Stimulated activated CD4-positive, alpha-beta T cell treated with anti-CD3 and anti-CD28 coated beads, Interleukin-2, amount 100 ng/mL, for 24 hours (primary cell): ENCODE results near the gene HDHD5.
A peak's percentile ranks its signal among the peaks of the same experiment; 100 is the strongest.

Experiments used
- DNase-seq, 2 donors: peaks; one replicate each; pipeline ENCODE4 v3.0.0-alpha.2; 2020

The HDHD5 gene

GRCh38 chr22:17158568-17159503 lies at the start of gene HDHD5:
Gene HDHD5, minus strand, starts transcription at chr22:17159277. Its CDS starts 26 bp downstream, at chr22:17159251.
- DNase-seq: peak; percentile 91 to 92

DNA sequence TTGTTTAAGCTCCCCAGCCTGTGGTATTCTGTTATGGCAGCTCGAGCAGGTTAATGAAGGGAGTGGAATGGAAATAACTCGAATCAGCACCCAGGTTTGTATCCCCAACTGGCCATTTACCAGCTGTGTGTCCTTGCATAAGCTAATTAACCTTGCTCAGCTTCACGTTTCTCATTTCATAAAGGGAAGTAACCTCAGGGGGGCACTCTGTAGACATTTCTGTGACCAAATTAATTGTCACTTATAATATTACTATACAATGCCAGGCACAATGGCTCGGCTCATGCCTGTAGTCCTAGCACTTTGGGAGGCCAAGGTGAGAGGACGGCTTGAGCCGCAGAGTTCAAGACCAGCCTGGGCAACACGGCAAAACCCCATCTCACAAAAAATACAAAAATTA lies 46.4 kb upstream of the HDHD5 start:
- no peak for DNase-seq

DNA sequence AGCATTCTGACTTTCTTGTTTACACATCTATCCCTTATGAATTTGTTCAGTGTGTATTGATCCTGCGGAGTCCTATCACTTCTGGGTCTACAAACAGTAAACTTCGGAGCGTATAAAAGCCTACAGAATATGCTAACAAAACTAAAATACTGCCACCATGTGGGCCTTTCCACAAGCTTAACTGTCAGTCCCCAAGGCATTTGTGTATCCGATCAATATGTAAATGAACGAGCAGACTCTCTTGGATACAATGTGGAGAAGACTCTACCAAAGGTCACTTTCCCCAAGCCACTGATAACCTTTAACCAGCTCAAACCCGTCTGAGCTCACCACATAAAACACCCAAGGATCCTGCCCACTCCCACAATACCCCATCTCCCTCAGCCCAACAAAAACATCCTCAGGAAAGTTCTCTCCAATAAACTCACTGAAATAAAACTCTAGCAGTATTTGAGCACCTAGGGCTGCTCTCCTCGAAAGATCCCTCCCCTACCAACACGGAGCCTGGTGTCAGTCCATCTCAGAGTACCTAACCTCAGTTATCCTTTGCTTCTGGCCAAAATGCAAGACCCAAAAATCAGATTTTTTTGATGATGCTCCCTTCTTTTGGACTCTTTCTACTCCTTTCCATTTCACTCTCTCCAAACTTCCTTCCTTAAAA lies 42.3 kb upstream of the HDHD5 start:
- DNase-seq: no peak

DNA sequence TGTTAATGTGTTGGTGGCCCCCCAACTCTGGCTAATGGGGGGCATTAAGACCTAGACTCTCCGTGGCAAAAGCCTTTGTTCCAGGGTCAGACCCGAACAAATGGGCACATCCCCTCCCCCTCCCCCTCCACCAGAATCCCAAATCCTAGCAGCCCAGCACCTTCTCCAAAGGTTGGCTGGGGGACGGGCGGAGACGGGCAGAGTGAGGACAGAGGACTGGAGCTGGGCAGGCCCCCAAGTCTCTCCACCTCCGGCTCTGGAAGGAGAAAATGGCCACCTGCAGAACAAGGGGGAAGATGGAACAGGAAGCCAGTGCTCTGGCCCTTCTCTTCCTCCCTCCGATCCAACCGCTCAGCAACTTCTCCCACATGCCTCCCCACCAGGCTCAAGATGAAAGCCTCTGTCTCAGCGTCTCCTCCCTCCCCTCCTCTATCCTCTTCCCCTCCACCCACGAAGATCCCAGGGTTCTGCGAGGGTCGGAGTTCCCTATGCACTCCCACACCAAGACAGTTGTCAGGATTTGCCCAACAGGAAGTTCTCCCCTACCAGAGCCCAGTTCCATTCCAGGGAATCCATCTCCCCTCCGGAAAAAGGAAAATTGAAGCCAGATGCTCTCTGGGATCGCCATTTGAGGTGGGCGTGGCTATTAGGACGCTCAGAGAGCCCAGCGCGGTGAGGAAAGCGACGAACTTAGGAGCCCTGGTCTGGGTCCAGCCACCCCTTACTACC lies 40.1 kb upstream of the HDHD5 start:
- DNase-seq: no peak

DNA sequence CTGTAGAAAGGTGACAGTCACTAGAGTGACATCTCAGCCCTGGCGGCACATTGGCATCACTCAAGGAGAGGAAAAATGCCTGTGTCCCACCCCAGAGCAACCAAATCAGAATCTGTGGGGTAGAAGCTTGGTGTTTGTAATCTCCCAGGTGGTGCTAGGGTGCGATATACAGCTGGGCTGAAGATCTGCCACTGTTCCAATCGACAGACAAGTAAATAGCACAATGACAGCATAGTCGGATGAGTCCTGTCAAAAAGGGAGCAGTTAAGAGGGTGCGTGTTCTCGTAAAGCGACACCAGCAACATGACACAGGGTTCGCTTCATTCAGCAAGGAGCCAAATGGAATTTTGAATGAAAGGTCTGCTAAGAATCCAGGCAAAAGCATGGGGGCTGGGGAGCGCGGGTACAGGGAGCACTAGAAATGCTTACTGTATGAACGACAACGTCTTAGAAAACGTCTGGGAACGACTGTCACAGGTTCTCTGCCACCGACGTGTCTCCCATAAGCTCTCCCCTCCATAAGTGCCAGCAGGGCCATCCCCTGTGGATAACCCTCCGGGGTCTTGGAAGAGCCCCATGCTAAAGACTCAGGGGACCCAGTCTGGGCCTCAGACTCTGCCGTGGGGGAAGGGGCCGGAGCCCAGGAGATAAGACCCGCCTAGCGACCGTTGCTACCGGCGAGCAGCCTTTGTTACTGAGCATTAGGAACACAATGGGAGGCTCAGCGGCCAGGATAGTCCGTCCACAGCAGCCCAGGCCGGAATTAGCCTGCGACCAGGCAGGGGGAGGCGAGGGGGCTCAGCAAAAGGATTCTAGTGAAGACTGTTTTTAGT lies 39.3 kb upstream of the HDHD5 start:
- DNase-seq: no peak

GRCh38 chr22:17194213-17194612 lies 35.1 kb upstream of the HDHD5 start:
- no peak for DNase-seq

DNA sequence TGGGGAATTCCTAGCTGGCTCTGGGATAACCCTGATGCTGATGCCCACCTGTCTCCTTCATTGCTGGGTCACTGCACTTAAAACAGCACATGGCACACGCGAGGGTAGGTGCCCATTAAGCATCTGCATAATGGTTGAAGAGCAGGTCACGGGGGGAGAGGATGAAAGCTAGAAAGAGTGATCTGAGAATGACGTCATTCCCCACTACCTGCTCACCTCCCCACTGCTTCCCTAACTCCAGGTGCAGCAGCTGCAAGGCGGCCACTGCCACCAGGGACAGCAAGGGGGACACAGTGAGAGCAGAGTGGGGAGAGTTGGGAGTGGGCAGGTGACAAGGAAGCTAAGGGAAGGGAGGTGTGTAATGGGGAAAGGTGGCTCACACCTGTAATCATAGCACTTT lies 33.1 kb upstream of the HDHD5 start:
- no peak for DNase-seq

DNA sequence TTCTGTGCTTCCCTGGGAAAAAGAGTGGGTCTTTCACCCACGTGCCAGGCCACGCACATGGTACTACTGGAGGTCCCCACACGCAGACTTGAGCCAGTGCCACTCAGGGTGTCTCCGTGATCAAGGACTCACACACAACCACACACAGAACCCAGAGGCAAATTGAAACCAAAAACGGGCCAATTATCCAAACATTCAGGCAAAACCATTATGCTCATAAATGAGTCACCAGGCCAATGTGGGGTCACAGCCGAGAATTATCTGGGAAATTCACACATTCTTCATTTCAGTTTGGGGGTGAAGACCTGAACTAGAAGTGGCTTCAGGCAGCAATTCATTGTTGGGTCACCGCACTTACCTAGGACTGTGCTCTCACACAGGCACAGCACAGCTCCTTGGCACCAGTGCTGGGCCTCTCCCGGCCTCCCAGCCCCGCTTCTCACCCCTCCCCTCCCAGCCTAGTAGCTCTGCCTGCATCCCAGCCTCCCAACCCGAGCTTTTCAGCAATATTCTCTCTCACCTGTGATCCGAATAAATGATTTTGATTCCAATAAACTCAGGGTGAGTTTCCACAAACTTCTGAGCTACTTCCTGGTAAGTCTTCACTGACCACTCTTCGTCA lies 32.2 kb upstream of the HDHD5 start:
- DNase-seq: no peak

GRCh38 chr22:17190702-17191101 lies 31.6 kb upstream of the HDHD5 start:
- DNase-seq: no peak

- no peak for DNase-seq
These were observed 17.6 kb upstream of the HDHD5 start for GRCh38 chr22:17176715-17177114.

DNA sequence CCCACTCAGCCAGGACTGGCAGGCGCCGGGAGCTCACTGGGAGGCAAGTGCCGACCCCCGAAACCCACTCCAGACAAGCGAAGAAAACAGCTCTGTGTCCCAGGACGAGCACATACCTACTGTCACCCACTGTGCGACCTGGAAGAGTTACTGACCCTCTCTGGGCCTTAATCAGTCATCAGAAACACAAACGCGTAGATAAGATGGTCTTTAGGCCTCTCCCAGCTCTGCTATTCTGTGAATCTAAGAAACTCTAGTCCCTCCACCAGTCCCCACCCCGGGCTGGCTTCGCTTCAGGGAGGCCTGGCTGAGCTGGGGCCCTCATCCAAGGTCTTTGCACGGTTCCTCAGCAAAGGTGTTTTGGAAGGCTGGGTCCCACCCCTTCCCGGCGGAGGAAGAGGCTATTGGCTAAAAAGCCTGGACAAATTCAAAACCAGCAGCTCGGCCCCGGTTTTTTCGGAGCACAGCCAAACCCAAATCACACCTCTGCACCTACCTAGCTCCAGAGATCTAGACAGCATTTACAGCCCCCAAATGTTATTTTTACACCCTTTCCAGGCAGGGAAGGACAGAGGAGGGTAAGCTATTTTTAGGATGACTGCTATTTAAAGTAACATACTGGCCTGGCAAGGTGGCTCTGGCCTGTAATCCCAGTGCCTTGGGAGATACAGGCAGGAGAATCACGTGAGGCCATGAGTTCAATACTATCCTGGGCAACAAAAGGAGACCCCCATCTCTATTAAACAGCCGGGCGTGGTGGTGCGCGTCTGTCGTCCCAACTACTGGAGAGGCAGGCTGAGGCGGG lies 13.2 kb upstream of the HDHD5 start:
- DNase-seq: peak in 1 of 2 donors; percentile 5

DNA sequence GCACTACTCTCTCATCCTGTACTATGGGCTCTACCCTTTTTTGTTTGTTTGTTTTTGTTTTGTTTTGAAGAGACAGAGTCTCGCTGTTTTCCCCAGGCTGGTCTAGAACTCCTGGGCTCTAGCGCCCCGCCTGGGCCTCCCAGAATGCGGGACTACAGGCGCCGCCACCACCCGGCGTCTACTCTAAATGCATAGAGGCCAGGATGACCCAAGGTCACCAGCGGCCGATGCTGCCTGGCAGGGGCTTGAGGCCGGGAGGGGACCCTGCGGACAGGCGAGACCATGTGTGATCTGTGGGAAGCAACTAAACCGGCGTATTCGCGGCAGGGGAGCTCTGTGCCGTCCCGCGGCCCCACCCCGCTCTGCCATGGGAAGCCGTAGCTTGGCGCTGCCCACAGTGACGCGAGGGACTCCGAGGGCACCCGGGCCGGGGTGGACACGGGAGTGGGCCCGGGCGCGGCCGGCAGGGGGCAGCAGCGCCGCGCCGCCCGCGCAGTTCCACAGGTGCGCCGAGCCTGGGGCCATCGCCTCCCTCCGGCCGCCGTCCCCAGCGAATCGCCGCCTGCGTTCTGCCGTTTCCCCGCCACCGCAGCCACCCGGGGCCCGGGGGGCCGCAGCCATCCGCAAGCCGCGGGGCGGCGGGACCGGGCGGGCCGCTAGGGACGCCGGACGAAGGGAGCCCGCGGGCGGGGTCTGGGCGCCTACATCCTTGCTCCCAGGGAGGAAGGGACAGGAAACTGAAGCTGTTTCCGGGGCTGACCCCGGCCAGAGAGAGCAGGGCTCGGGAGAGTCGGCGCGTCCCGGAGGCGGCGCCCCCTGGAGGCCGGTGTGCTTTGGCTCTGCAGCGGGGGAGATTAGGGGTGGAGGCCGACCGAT lies 12.3 kb upstream of the HDHD5 start:
- DNase-seq: peak; percentile 88 to 92

DNA sequence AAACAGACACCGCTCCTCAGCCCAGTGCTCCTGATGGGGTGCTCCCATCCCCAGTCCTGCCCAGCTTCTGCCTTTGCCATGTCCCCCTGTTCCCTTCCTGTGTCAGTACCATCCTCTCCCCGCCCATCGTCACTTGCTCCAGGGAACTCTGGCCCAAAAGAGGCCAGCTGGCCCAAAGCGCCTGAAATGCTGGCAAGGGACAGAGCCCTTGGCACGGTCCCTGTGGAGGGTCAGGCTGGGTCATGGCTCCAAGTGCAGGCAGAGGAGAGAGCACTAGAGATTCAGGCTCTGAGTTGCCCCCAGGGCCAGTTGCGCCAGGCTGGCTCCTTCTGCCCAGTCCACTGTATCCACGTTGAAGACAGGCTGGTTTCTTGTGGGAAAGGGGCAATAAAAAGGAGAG lies 8.4 kb upstream of the HDHD5 start:
- DNase-seq: no peak

DNA sequence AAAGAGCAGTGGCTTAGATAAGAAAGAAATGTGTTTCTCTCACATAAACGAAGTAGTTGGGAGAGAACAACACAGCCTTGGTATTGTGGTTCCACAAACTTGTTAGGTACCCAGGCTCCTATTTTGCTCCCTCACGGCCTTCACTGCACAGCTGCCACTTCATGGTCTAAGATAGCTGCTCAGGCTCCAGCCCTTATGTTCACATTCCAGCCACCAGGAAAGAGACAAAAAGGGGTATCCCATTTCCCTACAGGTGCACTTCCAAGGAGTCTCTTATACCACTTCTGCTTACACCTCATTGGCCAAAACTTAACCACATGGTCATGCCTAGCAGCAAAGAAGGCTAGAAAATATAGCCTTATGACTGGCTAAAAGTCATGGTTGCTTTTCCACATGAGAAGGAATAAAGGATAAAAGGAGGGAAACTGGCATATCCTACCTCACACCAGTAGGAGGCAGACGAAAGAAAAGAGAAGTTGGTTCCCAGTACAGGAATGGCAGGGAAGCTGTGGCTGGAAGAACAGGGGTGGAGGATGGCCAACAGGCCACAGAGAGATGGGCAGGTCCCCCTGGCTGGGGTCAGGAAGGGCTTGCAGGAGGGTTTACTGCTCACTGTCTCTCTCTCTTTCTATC lies 5.4 kb upstream of the HDHD5 start:
- DNase-seq: no peak

GRCh38 chr22:17162731-17163130 lies 3.7 kb upstream of the HDHD5 start:
- DNase-seq: no peak

- DNase-seq: no peak
These were observed 2.9 kb upstream of the HDHD5 start for GRCh38 chr22:17161991-17162390.

DNA sequence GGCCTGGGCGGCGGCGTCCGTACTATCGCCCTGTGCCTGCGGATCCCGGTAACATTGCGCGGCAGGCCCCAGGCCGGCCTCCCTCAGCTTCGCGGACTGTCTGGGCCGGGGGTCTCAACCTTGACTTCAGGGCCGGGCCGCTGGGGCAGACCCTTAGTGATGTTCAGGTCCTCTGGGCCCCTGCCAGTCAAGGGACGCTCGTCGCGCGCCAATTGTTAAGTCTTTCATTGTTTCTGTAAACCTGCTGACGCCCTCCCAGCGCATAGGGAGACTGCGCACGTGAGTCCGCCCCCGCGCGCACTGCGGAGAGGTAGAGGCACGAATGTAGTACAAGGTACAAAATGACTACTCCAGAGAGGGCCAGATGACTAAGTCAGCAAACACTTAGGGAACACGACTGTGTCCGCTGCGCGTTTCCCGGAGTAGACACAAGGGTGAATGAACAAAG lies 451 bp upstream of the HDHD5 start:
- DNase-seq: peak; percentile 77 to 79

- DNase-seq: no peak
These were observed 905 bp downstream of the HDHD5 start for GRCh38 chr22:17158176-17158567.

DNA sequence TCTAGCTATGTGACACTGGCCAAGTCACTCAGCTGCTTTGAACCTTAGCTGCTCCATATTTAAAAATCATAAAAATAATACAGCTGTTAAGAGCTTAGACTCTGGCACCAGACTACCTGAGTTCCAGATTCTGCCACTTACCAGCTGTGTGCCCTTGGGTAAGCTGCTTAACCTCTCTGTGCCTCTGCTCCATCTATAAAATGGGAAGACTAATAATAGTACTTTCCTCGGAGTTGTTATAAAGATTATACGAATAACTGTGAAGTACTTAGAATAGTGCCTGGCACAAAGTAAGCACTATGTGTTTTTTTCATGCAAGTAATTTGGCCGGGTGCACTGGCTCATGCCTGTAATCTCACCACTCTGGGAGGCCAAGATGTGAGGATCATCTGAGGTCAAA lies 1.4 kb downstream of the HDHD5 start:
- no peak for DNase-seq

DNA sequence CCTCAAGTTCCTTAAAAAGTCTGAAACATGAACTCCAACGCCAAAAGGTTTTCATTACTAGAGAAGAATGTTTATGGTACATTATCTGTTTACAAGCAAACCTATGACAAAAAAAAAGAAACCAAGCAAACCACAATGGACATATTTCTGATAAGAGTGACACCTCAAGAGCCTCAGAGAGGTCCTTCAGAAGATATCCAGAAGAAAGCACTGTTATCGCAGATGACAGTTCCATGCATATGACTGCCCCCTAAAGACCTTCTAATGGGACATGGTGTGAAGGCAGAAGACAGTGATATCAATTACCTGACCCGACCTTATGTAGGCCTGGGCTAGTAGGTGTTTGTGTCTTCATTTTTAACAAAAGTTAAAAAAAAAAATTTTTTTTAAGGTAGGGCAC lies 3.1 kb downstream of the HDHD5 start:
- no peak for DNase-seq
